SK-N-SH (cell line): ENCODE data around the gene KAT6B.

Source experiments
- EZH2phosphoT487 ChIP-seq: fragments of 200-600 bp; sonication (generic); IDR thresholded peaks from 2 replicates; pipeline ENCODE4 v1.6.1; 2017; ENCODE audit warnings: low read depth, mixed run types, mild to moderate bottlenecking, antibody characterized with exemption, moderate library complexity, borderline replicate concordance
- MXI1 ChIP-seq: IDR thresholded peaks from 2 replicates; pipeline ENCODE4 v1.6.1; 2012; ENCODE audit warnings: mild to moderate bottlenecking, low read depth, low read length, improper control_type of control experiment
- RAD21 ChIP-seq: IDR thresholded peaks from 2 replicates; pipeline ENCODE4 v1.6.1; 2012; ENCODE audit warnings: mild to moderate bottlenecking, low read length
- RXRA ChIP-seq: IDR thresholded peaks from 2 replicates; pipeline ENCODE4 v1.4.0; 2012; ENCODE audit warnings: low read depth, mild to moderate bottlenecking, borderline replicate concordance

DNA sequence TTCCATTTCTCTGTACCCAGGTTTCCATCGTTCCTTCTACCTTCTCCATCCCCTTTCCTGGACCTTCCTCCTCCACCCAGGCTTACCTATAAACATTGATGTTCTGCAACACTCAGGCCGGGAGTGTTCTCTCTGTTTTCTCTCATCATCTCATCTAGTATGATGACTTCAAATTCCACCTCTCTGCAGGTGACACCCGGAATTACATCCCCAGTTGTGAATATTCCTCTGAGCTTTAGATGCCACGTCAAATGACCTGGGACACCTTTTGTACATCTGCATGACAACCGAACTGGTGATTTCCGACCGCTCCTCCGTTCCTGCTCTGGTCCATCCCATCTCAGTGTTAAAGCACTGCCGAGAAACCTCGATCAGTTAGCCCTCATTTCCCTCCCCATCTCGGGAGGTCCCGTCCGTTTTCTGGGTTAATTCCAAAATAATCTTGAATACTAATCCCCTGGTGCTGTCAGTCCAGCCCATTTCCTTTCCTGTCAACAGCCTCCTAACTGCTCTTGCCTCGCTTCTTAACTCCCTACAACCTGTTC lies 208.4 kb downstream of the KAT6B start:
- no peak for TF ChIP-seq MXI1
- no peak for TF ChIP-seq EZH2phosphoT487
- TF ChIP-seq RXRA: no peak
- no peak for TF ChIP-seq RAD21
